K562 (cell line): Measurements from ENCODE around the gene DENND10. TPM values are rescaled to one million over a fixed set of nuclear protein-coding genes. Genes with fewer than 3 reads are reported as not detected.

Experiments
- ATF7 ChIP-seq: fragments of 450-650 bp; IDR thresholded peaks from 2 replicates; pipeline ENCODE4 v1.7.1; 2014; ENCODE audit warnings: mild to moderate bottlenecking, moderate library complexity
- CBX3 ChIP-seq, 2 experiments: IDR thresholded peaks; 1 replicate in 1 of 2; 2 replicates in 1 of 2; pipeline ENCODE4 v1.6.1; 2012; ENCODE audit warnings: inconsistent platforms in 2 of 2, low read length in 2 of 2, borderline replicate concordance in 1 of 2, control low read depth in 1 of 2
- EGR1 ChIP-seq: fragments of 450-650 bp; conservative IDR thresholded peaks from 2 replicates; pipeline ENCODE4 v1.6.1; 2017; ENCODE audit warnings: mild to moderate bottlenecking
- ELF2 ChIP-seq: fragments of 250-450 bp; sonication (Bioruptor Pico); IDR thresholded peaks from 2 replicates; pipeline ENCODE4 v1.5.0; 2021; ENCODE audit warnings: mild to moderate bottlenecking
- FOXJ3 ChIP-seq: sonication (generic); formaldehyde crosslinking; IDR thresholded peaks from 2 replicates; pipeline ENCODE4 v1.4.0; 2020; ENCODE audit warnings: mild to moderate bottlenecking, missing genetic modification reagents
- FOXK2 ChIP-seq, 2 experiments: fragments of 450-650 bp; IDR thresholded peaks in 1 of 2; conservative IDR thresholded peaks in 1 of 2; 2 replicates each; pipeline ENCODE4 v1.6.1; 2016; ENCODE audit warnings: low read depth in 2 of 2, mild to moderate bottlenecking in 1 of 2
- SAP30 ChIP-seq: fragments of 200-600 bp; sonication (generic); IDR thresholded peaks from 2 replicates; pipeline ENCODE4 v1.6.1; 2012; ENCODE audit warnings: borderline replicate concordance, low read depth, mild to moderate bottlenecking, moderate library complexity, low read length, control low read depth, inconsistent platforms; ENCODE audit not compliant: insufficient read depth, poor library complexity, severe bottlenecking
- SIN3A ChIP-seq, 2 experiments: fragments of 150-350 bp in 1 of 2; IDR thresholded peaks; 2 replicates each; pipeline ENCODE4 v1.6.1; 2011 to 2016; ENCODE audit warnings: borderline replicate concordance in 2 of 2, low read depth in 2 of 2, low read length in 2 of 2, mild to moderate bottlenecking in 2 of 2, moderate library complexity in 2 of 2; ENCODE audit not compliant: control insufficient read depth in 1 of 2
- SMARCA5 ChIP-seq: fragments of 450-650 bp; IDR thresholded peaks from 2 replicates; pipeline ENCODE4 v1.6.1; 2016
- TEAD4 ChIP-seq, 2 experiments: sonication (generic) in 1 of 2; formaldehyde crosslinking in 1 of 2; IDR thresholded peaks; 2 replicates each; pipeline versions ENCODE4 v1.6.1 to v1.8.0; 2012 to 2022; ENCODE audit warnings: borderline replicate concordance in 1 of 2, inconsistent platforms in 1 of 2, low read length in 1 of 2, mild to moderate bottlenecking in 1 of 2, missing genetic modification reagents in 1 of 2
- TGIF2 ChIP-seq: sonication (generic); formaldehyde crosslinking; IDR thresholded peaks from 2 replicates; pipeline ENCODE4 v1.8.1; 2022; ENCODE audit warnings: mild to moderate bottlenecking, missing genetic modification reagents, moderate library complexity
- ZC3H11A ChIP-seq: IDR thresholded peaks from 2 replicates; pipeline ENCODE4 v1.6.1; 2012; ENCODE audit warnings: low read depth, low read length, improper control_type of control experiment
- ZKSCAN1 ChIP-seq: fragments of 150-350 bp; IDR thresholded peaks from 2 replicates; pipeline ENCODE4 v1.6.1; 2016; ENCODE audit warnings: low read depth, low read length
- ZKSCAN8 ChIP-seq: fragments of 200-800 bp; sonication (Bioruptor generic); IDR thresholded peaks from 2 replicates; pipeline ENCODE4 v1.6.1; 2016; ENCODE audit warnings: missing genetic modification characterization, missing compliant biosample characterization
- ZNF121 ChIP-seq: sonication (generic); formaldehyde crosslinking; conservative IDR thresholded peaks from 2 replicates; pipeline ENCODE4 v1.8.0; 2022; ENCODE audit warnings: missing genetic modification reagents
- ZNF143 ChIP-seq: sonication (generic); formaldehyde crosslinking; IDR thresholded peaks from 2 replicates; pipeline ENCODE4 v1.9.0; 2022; ENCODE audit warnings: mild to moderate bottlenecking, missing genetic modification reagents
- ZNF184 ChIP-seq: sonication (generic); formaldehyde crosslinking; IDR thresholded peaks from 2 replicates; pipeline ENCODE4 v1.5.0; 2020; ENCODE audit warnings: missing genetic modification reagents
- ZNF253 ChIP-seq: fragments of 250-450 bp; sonication (Bioruptor Pico); conservative IDR thresholded peaks from 2 replicates; pipeline ENCODE4 v1.6.1; 2021; ENCODE audit warnings: mild to moderate bottlenecking
- ZNF316 ChIP-seq: fragments of 450-650 bp; IDR thresholded peaks from 2 replicates; pipeline ENCODE4 v1.6.1; 2016
- ZNF347 ChIP-seq: fragments of 450-650 bp; formaldehyde crosslinking; IDR thresholded peaks from 2 replicates; pipeline ENCODE4 v1.4.0; 2020; ENCODE audit warnings: low read depth, mild to moderate bottlenecking, moderate library complexity
- ZSCAN32 ChIP-seq: fragments of 450-650 bp; formaldehyde crosslinking; IDR thresholded peaks from 2 replicates; pipeline ENCODE4 v1.4.0; 2020; ENCODE audit warnings: mild to moderate bottlenecking, moderate library complexity
- polyA plus RNA-seq, 8 experiments: library from polyadenylated mRNA; depleted of rRNA in 4 of 8; stranded (reverse) in 5 of 8; unstranded in 3 of 8; fragments of >200 nt; fragmentation: Nextera tagmentation in 2 of 8; fragmentation: Illumina TruSeq in 1 of 8; extraction: Ambion mirVana in 2 of 8; extraction: Trizol in 1 of 8; gene quantifications; 2 replicates each; pipeline versions ENCODE4 v1.2.1 to v1.2.3, GENCODE V29; 2011 to 2014; ENCODE audit warnings: inconsistent platforms in 1 of 8, missing spikeins in 1 of 8
- total RNA-seq, 7 experiments: library from RNA; depleted of rRNA in 6 of 7; stranded (reverse); fragments of >200 nt in 6 of 7; fragmentation: Illumina TruSeq in 2 of 7; extraction: Trizol in 2 of 7; gene quantifications; 2 replicates each; pipeline versions ENCODE4 v1.2.1 to v1.2.3, GENCODE V29; 2011 to 2021; ENCODE audit warnings: low replicate concordance in 1 of 7
- TF ChIP-seq, protein P1 (sequence below): IDR thresholded peaks from 3 replicates; pipeline ENCODE4 v1.6.1; 2011; ENCODE audit warnings: borderline replicate concordance, mild to moderate bottlenecking, moderate library complexity; ENCODE audit not compliant: insufficient read length; ENCODE audit errors: extremely low read depth
- TF ChIP-seq, protein P2 (sequence below): fragments of 250-450 bp; sonication (Bioruptor Pico); IDR thresholded peaks from 2 replicates; pipeline ENCODE4 v1.5.0; 2021
- TF ChIP-seq, protein P3 (sequence below): sonication (generic); formaldehyde crosslinking; IDR thresholded peaks from 2 replicates; pipeline ENCODE4 v1.8.1; 2022; ENCODE audit warnings: missing genetic modification reagents

Gene DENND10
- total and polyA plus RNA-seq, 9 of the 15 experiments (the other 6 are each of a cell fraction or from before 2014, with no cell fraction given), result 9.4 to 20.0 (median 12.5) TPM

DNA sequence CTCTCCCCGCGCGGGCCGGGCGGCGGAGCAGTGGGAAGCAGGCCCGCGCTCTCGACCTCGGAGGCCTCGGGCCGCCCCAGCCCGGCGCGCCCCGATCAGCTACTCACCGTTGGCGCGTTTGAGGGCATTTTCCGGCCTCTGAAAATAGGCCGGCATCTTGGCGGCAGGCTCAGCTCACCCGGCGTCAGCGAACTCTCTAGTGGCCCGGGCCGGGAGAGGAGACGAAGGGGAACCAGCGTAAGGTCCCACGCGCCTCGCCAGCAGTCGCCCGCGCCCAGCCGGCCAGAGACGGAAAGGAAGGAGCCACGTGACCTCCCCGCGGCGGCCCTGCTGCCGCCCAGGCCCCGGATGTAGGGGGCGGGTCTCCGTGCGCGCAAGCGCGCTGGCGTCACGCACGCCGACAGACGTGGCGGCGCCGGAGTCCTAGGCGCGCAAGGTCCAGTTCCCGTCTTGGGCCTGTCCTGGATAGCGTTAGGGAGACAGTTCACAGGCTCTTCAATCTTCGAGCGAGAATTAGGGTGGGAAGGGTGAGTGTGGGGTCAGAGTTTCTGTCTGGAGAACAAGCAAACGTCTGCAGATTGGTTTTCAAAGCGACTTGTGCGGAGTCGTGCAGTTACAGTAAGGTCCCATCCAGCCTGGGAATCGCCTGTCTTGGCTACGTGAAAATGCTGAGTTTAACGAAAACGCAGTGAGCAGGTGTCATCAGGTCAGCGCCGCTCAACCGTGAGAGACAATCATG is 23.2 kb upstream of the DENND10 start, which contains the start of gene EIF3A (continued):
- TF ChIP-seq, protein P1, sequence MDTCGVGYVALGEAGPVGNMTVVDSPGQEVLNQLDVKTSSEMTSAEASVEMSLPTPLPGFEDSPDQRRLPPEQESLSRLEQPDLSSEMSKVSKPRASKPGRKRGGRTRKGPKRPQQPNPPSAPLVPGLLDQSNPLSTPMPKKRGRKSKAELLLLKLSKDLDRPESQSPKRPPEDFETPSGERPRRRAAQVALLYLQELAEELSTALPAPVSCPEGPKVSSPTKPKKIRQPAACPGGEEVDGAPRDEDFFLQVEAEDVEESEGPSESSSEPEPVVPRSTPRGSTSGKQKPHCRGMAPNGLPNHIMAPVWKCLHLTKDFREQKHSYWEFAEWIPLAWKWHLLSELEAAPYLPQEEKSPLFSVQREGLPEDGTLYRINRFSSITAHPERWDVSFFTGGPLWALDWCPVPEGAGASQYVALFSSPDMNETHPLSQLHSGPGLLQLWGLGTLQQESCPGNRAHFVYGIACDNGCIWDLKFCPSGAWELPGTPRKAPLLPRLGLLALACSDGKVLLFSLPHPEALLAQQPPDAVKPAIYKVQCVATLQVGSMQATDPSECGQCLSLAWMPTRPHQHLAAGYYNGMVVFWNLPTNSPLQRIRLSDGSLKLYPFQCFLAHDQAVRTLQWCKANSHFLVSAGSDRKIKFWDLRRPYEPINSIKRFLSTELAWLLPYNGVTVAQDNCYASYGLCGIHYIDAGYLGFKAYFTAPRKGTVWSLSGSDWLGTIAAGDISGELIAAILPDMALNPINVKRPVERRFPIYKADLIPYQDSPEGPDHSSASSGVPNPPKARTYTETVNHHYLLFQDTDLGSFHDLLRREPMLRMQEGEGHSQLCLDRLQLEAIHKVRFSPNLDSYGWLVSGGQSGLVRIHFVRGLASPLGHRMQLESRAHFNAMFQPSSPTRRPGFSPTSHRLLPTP, result no peak
- TF ChIP-seq SAP30 (peak; percentile 73), ZSCAN32 (no peak), CBX3 (IDR thresholded peaks at IDR 0.05; ENCODE audit: borderline replicate concordance in 1 of 2, low read length in 2 of 2) (no peak; a peak in 1 of 3 replicates), ZNF347 (CRISPR knock-in tag) (no peak), EGR1 (no peak; the same call in none of the 2 replicates), ZNF121 (CRISPR knock-in tag) (no peak), ZNF143 (CRISPR knock-in tag) (no peak), ZC3H11A (no peak), ZKSCAN1 (no peak), FOXJ3 (CRISPR knock-in tag) (no peak), ELF2 (CRISPR knock-in tag) (no peak), ZNF253 (no peak), ATF7 (no peak; the same call in 1 of the 2 replicates), TGIF2 (CRISPR knock-in tag) (no peak), TEAD4 (IDR thresholded peaks at IDR 0.05; ENCODE audit: low read length) (no peak), TEAD4 (CRISPR knock-in tag; IDR thresholded peaks at IDR 0.05; ENCODE audit: borderline replicate concordance) (no peak), ZNF316 (peak; percentile 90), ZNF184 (no peak), ZKSCAN8 (CRISPR knock-in tag) (no peak), SMARCA5 (no peak), FOXK2 (conservative IDR thresholded peaks at IDR 0.05 in 1 of 2, IDR thresholded peaks at IDR 0.05 in 1 of 2; ENCODE audit: low read depth in 2 of 2) (peak in 1 of 2 experiments; percentile 41; a peak in 2 of 4 replicates), SIN3A (IDR thresholded peaks at IDR 0.05; ENCODE audit: borderline replicate concordance in 2 of 2, control insufficient read depth in 1 of 2, low read depth in 2 of 2, low read length in 2 of 2) (peak in 1 of 2 experiments; percentile 75; a peak in 2 of 4 replicates)
- TF ChIP-seq, protein P2, sequence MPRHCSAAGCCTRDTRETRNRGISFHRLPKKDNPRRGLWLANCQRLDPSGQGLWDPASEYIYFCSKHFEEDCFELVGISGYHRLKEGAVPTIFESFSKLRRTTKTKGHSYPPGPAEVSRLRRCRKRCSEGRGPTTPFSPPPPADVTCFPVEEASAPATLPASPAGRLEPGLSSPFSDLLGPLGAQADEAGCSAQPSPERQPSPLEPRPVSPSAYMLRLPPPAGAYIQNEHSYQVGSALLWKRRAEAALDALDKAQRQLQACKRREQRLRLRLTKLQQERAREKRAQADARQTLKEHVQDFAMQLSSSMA, result no peak
- TF ChIP-seq, protein P3, sequence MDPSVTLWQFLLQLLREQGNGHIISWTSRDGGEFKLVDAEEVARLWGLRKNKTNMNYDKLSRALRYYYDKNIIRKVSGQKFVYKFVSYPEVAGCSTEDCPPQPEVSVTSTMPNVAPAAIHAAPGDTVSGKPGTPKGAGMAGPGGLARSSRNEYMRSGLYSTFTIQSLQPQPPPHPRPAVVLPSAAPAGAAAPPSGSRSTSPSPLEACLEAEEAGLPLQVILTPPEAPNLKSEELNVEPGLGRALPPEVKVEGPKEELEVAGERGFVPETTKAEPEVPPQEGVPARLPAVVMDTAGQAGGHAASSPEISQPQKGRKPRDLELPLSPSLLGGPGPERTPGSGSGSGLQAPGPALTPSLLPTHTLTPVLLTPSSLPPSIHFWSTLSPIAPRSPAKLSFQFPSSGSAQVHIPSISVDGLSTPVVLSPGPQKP (CRISPR knock-in tag), result no peak
